Lower lobe of right lung (tissue), 2 donors: ENCODE data around the gene PDZD7. TPM values are rescaled to one million over a fixed set of nuclear protein-coding genes. Genes with fewer than 3 reads are reported as not detected.

Experiments
- ATAC-seq, 2 donors: fragments of 200-7000 bp; cut with Tn5 transposase; one replicate each; pipeline ENCODE4 v1.9.1; 2020 to 2022; ENCODE audit warnings: mild to moderate bottlenecking in 2 of 2, moderate library complexity in 2 of 2
- DNase-seq: peaks from one replicate; pipeline ENCODE4 v3.0.0-alpha.2; 2020
- H3K27ac ChIP-seq: fragments of 200-600 bp; one replicate; pipeline ENCODE4 v1.8.0; 2022
- H3K27me3 ChIP-seq: fragments of 200-600 bp; one replicate; pipeline ENCODE4 v1.8.0; 2022; ENCODE audit warnings: low read depth
- H3K36me3 ChIP-seq: fragments of 200-600 bp; one replicate; pipeline ENCODE4 v1.8.0; 2022; ENCODE audit warnings: mild to moderate bottlenecking
- H3K4me1 ChIP-seq: fragments of 200-600 bp; one replicate; pipeline ENCODE4 v1.8.0; 2022
- H3K4me3 ChIP-seq: fragments of 200-600 bp; one replicate; pipeline ENCODE4 v1.8.0; 2022; ENCODE audit warnings: mild to moderate bottlenecking
- H3K9me3 ChIP-seq: fragments of 200-600 bp; one replicate; pipeline ENCODE4 v1.8.0; 2022
- CTCF ChIP-seq: fragments of 200-600 bp; IDR thresholded peaks from one replicate; pipeline ENCODE4 v1.8.0; 2022; ENCODE audit warnings: antibody characterized with exemption, mild to moderate bottlenecking
- intact Hi-C: fragments of 100-400 bp; cut with DNase I; formaldehyde crosslinking; loops from one replicate; pipeline ENCODE4 v1.11.0; 2022
- total RNA-seq: library from RNA; stranded (reverse); fragmentation: NEBNext Ultra II Directional; extraction: Animal tissue kit (Norgen Biotek cat#: 25700); gene quantifications from one replicate; pipeline ENCODE4 v1.2.1, GENCODE V29; 2021
- donor health status: DM: no; HTN: yes; CAD: no; lungs with severe emphysema.

PDZD7 gene
- total RNA-seq, 1 donor from 2014 or later = 1.6 TPM

- Histone ChIP-seq H3K27me3 (peaks cover 25% of the 10 kb centered on the region), H3K4me3 (no peak overlapping the region), H3K36me3 (no peaks in the 10 kb centered on the region), H3K27ac (no peak overlapping the region), H3K4me1 (peaks cover 12% of the 10 kb centered on the region), H3K9me3 (no peaks in the 10 kb centered on the region)
- intact Hi-C loops = no loop called here
- peak in 1 of 2 donors; percentile 7 for ATAC-seq
- no peak for DNase-seq
- no peak for TF ChIP-seq CTCF
Measured at GRCh38 chr10:101019440-101019703, 11.6 kb downstream of the PDZD7 start.

GRCh38 chr10:101018600-101019439, 12.1 kb downstream of the PDZD7 start:
- Histone ChIP-seq H3K27ac (no peak overlapping the region), H3K9me3 (no peaks in the 10 kb centered on the region), H3K4me1 (peaks cover 16% of the 10 kb centered on the region), H3K36me3 (no peaks in the 10 kb centered on the region), H3K4me3 (no peak overlapping the region), H3K27me3 (peaks cover 25% of the 10 kb centered on the region)
- peak; percentile 81 for TF ChIP-seq CTCF
- intact Hi-C loops = no loop called here
- ATAC-seq (peak; percentile 84 to 86), DNase-seq (peak; percentile 90)

GRCh38 chr10:101018118-101018599, 12.8 kb downstream of the PDZD7 start:
- DNase-seq (no peak), ATAC-seq (peak in 1 of 2 donors; percentile 1)
- Histone ChIP-seq H3K27me3 (peaks cover 25% of the 10 kb centered on the region), H3K27ac (no peak overlapping the region), H3K4me3 (no peak overlapping the region), H3K9me3 (no peaks in the 10 kb centered on the region), H3K4me1 (peaks cover 21% of the 10 kb centered on the region), H3K36me3 (no peaks in the 10 kb centered on the region)
- intact Hi-C loops = no loop called here
- TF ChIP-seq CTCF = no peak

- ATAC-seq (no peak), DNase-seq (no peak)
- Histone ChIP-seq H3K4me3 (no peak overlapping the region), H3K9me3 (no peaks in the 10 kb centered on the region), H3K4me1 (peaks cover 34% of the 10 kb centered on the region), H3K36me3 (no peaks in the 10 kb centered on the region), H3K27ac (no peak overlapping the region), H3K27me3 (peaks cover 25% of the 10 kb centered on the region)
- intact Hi-C loops = no loop called here
- TF ChIP-seq CTCF = no peak
Measured at GRCh38 chr10:101016814-101017213, 14.1 kb downstream of the PDZD7 start.

- Histone ChIP-seq H3K36me3 (no peaks in the 10 kb centered on the region), H3K27ac (no peak overlapping the region), H3K9me3 (no peaks in the 10 kb centered on the region), H3K4me1 (peaks cover 38% of the 10 kb centered on the region), H3K4me3 (no peak overlapping the region), H3K27me3 (peaks cover 25% of the 10 kb centered on the region)
- ATAC-seq = no peak
- no peak for DNase-seq
- intact Hi-C loops = no loop called here
- TF ChIP-seq CTCF = no peak
Measured at GRCh38 chr10:101015582-101015973, 15.4 kb downstream of the PDZD7 start.
